Suprapubic skin (tissue), 4 donors: Measurements from ENCODE around the gene GRID1.

Source experiments
- POLR2A ChIP-seq, 2 donors: fragments of 450-650 bp; IDR thresholded peaks; one replicate each; pipeline ENCODE4 v1.6.1; 2017; ENCODE audit warnings: antibody characterized with exemption in 2 of 2, mild to moderate bottlenecking in 2 of 2, moderate library complexity in 2 of 2
- POLR2AphosphoS5 ChIP-seq, 3 donors: sonication (generic); formaldehyde crosslinking; IDR thresholded peaks; one replicate each; pipeline ENCODE4 v1.6.1; 2017; ENCODE audit warnings: antibody characterized with exemption in 3 of 3
- TF ChIP-seq, protein P1 (sequence below), 2 donors: fragments of 200-600 bp in 1 of 2; fragments of 450-650 bp in 1 of 2; sonication (generic) in 1 of 2; IDR thresholded peaks; one replicate each; pipeline ENCODE4 v1.5.1; 2016 to 2019; ENCODE audit warnings: antibody characterized with exemption in 2 of 2, mild to moderate bottlenecking in 1 of 2, moderate library complexity in 1 of 2

DNA sequence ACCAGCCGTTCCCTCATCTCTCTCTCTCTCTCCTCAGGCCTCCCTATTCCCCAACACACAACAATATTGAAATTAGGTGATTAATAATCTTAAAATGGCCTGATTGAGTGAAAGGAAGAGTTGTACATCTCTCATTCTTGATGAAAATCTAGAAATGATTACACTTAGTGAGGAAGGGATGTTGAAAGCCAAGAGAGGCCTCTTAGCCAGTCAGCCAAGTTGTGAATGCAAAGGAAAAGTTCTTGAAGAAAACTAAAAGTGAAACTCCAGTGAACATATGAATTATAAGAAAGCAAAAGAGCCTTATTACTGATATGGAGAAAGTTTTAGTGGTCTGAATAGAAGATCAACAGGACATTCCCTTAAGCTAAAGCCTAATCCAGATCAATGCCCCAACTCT is 695.1 kb downstream of the GRID1 start:
- TF ChIP-seq, protein P1, sequence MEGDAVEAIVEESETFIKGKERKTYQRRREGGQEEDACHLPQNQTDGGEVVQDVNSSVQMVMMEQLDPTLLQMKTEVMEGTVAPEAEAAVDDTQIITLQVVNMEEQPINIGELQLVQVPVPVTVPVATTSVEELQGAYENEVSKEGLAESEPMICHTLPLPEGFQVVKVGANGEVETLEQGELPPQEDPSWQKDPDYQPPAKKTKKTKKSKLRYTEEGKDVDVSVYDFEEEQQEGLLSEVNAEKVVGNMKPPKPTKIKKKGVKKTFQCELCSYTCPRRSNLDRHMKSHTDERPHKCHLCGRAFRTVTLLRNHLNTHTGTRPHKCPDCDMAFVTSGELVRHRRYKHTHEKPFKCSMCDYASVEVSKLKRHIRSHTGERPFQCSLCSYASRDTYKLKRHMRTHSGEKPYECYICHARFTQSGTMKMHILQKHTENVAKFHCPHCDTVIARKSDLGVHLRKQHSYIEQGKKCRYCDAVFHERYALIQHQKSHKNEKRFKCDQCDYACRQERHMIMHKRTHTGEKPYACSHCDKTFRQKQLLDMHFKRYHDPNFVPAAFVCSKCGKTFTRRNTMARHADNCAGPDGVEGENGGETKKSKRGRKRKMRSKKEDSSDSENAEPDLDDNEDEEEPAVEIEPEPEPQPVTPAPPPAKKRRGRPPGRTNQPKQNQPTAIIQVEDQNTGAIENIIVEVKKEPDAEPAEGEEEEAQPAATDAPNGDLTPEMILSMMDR (IDR thresholded peaks at IDR 0.05): no peak
- TF ChIP-seq POLR2A (IDR thresholded peaks at IDR 0.05): no peak
- no peak for TF ChIP-seq POLR2AphosphoS5 (IDR thresholded peaks at IDR 0.05)
